GM12891 (cell line): ENCODE data around the gene LAGE3.

Experiments used
- POLR2AphosphoS5 ChIP-seq: IDR thresholded peaks from 2 replicates; pipeline ENCODE4 v1.6.1; 2011; ENCODE audit warnings: low read depth, low read length, control low read depth
- TAF1 ChIP-seq: IDR thresholded peaks from 2 replicates; pipeline ENCODE4 v1.6.1; 2011; ENCODE audit warnings: low read depth, low read length, control low read depth

- TF ChIP-seq POLR2AphosphoS5 (no peak), TAF1 (no peak)
These were observed 28.7 kb upstream of the LAGE3 start for GRCh38 chrX:154507673-154508383.
